Mucosa of gallbladder (tissue), 1 donor: Measurements from ENCODE around the gene HOXA1. TPM values are rescaled to one million over a fixed set of nuclear protein-coding genes. Genes with fewer than 3 reads are reported as not detected.
"Not testable (repeated sequence)": the region's sequence is repeated elsewhere in the genome, so short reads cannot be mapped to it uniquely, and the experiment has no call there.

Source experiments
- DNase-seq: peaks from one replicate; pipeline ENCODE4 v3.0.0-alpha.2; 2020; ENCODE audit warnings: low spot score
- total RNA-seq: library from RNA; stranded (reverse); gene quantifications from one replicate; pipeline ENCODE4 v1.2.1, GENCODE V29; 2021
- donor health status: DM: no; HTN: no; CAD: no.

HOXA1 gene
- total RNA-seq, 1 donor from 2014 or later, result 0.40 TPM

- no peak for DNase-seq
These were observed 48.8 kb downstream of the HOXA1 start for GRCh38 chr7:27046854-27047549.

DNA sequence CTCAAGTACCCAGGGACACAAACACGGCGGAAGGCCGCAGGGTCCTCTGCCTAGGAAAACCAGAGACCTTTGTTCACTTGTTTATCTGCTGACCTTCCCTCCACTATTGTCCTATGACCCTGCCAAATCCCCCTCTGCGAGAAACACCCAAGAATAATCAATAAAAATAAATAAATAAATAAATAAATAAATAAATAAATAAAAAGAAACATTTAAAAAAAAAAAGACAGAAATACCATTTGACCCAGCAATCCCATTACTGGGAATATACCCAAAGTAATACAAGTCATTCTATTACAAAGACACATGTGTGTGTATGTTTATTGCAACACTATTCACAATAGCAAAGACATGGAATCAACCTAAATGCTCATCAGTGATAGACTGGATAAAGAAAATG lies 49.8 kb downstream of the HOXA1 start:
- DNase-seq, result not testable (repeated sequence)

GRCh38 chr7:27045066-27045465 lies 50.7 kb downstream of the HOXA1 start:
- not testable (repeated sequence) for DNase-seq

Other genes with a start within 250 kb of the HOXA1 start
- 13.6 TPM for gene SKAP2, start 231.4 kb downstream of the HOXA1 start, total RNA-seq
- gene HOXA2, start 6.7 kb upstream of the HOXA1 start, total RNA-seq, result 0.52 TPM
- 2.3 TPM for gene HOXA4, start 34.8 kb upstream of the HOXA1 start, total RNA-seq
- 0.81 TPM for gene HOXA5, start 47.7 kb upstream of the HOXA1 start, total RNA-seq
- 0.29 TPM for gene HOXA6, start 51.8 kb upstream of the HOXA1 start, total RNA-seq
- gene HOXA3, start 56.6 kb upstream of the HOXA1 start, total RNA-seq, result 1.8 TPM
- gene HOXA7, start 60.7 kb upstream of the HOXA1 start, total RNA-seq, result not detected
- 0.17 TPM for gene HOXA9, start 69.5 kb upstream of the HOXA1 start, total RNA-seq
- gene HOXA10, start 78.3 kb upstream of the HOXA1 start, total RNA-seq, result 0.12 TPM
- not detected for gene HOXA11, start 89.2 kb upstream of the HOXA1 start, total RNA-seq
- 0.06 TPM for gene HOXA13, start 104.1 kb upstream of the HOXA1 start, total RNA-seq
- not detected for gene EVX1, start 146.8 kb upstream of the HOXA1 start, total RNA-seq